GM23248 (cell line): ENCODE measurements around the gene NDC80. TPM values are rescaled to one million over a fixed set of nuclear protein-coding genes. Genes with fewer than 3 reads are reported as not detected.

ENCODE experiments used
- DNase-seq: peaks from one replicate; pipeline ENCODE4 v3.0.0-alpha.2; 2015
- H2AFZ ChIP-seq: fragments of 200-600 bp; sonication (generic); 2 replicates; pipeline ENCODE4 v1.6.1; 2016; ENCODE audit warnings: antibody characterized with exemption
- H3F3A ChIP-seq: fragments of 200-600 bp; sonication (generic); 2 replicates; pipeline ENCODE4 v1.6.1; 2016; ENCODE audit warnings: mild to moderate bottlenecking, antibody characterized with exemption, mixed run types; ENCODE audit not compliant: insufficient read depth
- H3K27ac ChIP-seq: fragments of 200-600 bp; sonication (generic); 2 replicates; pipeline ENCODE4 v1.5.1; 2016; ENCODE audit warnings: mild to moderate bottlenecking
- H3K27me3 ChIP-seq: fragments of 200-600 bp; sonication (generic); replicated peaks from 2 replicates; pipeline ENCODE4 v1.6.1; 2016; ENCODE audit warnings: mild to moderate bottlenecking; ENCODE audit not compliant: insufficient read depth
- H3K36me3 ChIP-seq: fragments of 200-600 bp; sonication (generic); 2 replicates; pipeline ENCODE4 v1.6.1; 2016; ENCODE audit warnings: low read depth, mild to moderate bottlenecking
- H3K4me1 ChIP-seq: fragments of 200-600 bp; sonication (generic); 2 replicates; pipeline ENCODE4 v1.6.1; 2016; ENCODE audit warnings: mild to moderate bottlenecking; ENCODE audit not compliant: insufficient read depth
- H3K4me2 ChIP-seq: fragments of 200-600 bp; sonication (generic); one replicate; pipeline ENCODE4 v1.6.1; 2016; ENCODE audit warnings: mild to moderate bottlenecking; ENCODE audit not compliant: unreplicated experiment
- H3K4me3 ChIP-seq: fragments of 200-600 bp; sonication (generic); 2 replicates; pipeline ENCODE4 v1.5.1; 2016; ENCODE audit warnings: mild to moderate bottlenecking
- H3K79me2 ChIP-seq: fragments of 200-600 bp; sonication (generic); 2 replicates; pipeline ENCODE4 v1.6.1; 2016; ENCODE audit warnings: mild to moderate bottlenecking; ENCODE audit not compliant: insufficient read depth
- H3K9ac ChIP-seq: fragments of 200-600 bp; sonication (generic); 2 replicates; pipeline ENCODE4 v1.6.1; 2016; ENCODE audit warnings: mild to moderate bottlenecking
- H3K9me2 ChIP-seq: fragments of 200-600 bp; sonication (generic); 2 replicates; pipeline ENCODE4 v1.6.1; 2016; ENCODE audit warnings: mixed run types, mild to moderate bottlenecking, moderate library complexity; ENCODE audit not compliant: insufficient read depth
- H3K9me3 ChIP-seq: fragments of 200-600 bp; sonication (generic); one replicate; pipeline ENCODE4 v1.6.1; 2017; ENCODE audit warnings: low read depth
- H4K20me1 ChIP-seq: fragments of 200-600 bp; sonication (generic); 2 replicates; pipeline ENCODE4 v1.6.0; 2016; ENCODE audit not compliant: insufficient read depth
- EZH2 ChIP-seq: fragments of 200-600 bp; sonication (generic); IDR thresholded peaks from 2 replicates; pipeline ENCODE4 v1.6.1; 2018; ENCODE audit warnings: antibody characterized with exemption, mild to moderate bottlenecking; ENCODE audit not compliant: insufficient read depth, poor library complexity, severe bottlenecking
- EZH2phosphoT487 ChIP-seq: fragments of 200-600 bp; sonication (generic); IDR thresholded peaks from 2 replicates; pipeline ENCODE4 v1.6.1; 2018; ENCODE audit warnings: antibody characterized with exemption, moderate library complexity, mild to moderate bottlenecking, low read depth; ENCODE audit not compliant: insufficient read depth
- WGBS, 2 experiments: methylation state at CpG; one replicate each; pipeline ENCODE4 v1.1.6; 2015 to 2017; ENCODE audit warnings: low lambda C conversion rate in 2 of 2, low coverage in 1 of 2; ENCODE audit errors: missing lambda C conversion rate in 2 of 2; 5-methylcytosine and 5-hydroxymethylcytosine counted together
- in situ Hi-C: fragments of 300-500 bp; cut with MboI; formaldehyde crosslinking; loops from 2 replicates; pipeline ENCODE4 v1.15.0; 2020
- polyA plus RNA-seq: library from polyadenylated mRNA; unstranded; fragments of >200 nt; fragmentation: Nextera tagmentation; extraction: Ambion mirVana; gene quantifications from 2 replicates; pipeline ENCODE4 v1.2.1, GENCODE V29; 2016
- total RNA-seq: library from RNA; depleted of rRNA; stranded (reverse); fragments of >200 nt; shearing (Covaris generic); gene quantifications from 2 replicates; pipeline ENCODE4 v1.2.3, GENCODE V29; 2014

The NDC80 gene
- total and polyA plus RNA-seq, 2 experiments from 2014 or later = 10.9 to 16.0 TPM

- Histone ChIP-seq H3K9me2 (no peaks in the 10 kb centered on the region), H3K27me3 (no peaks in the 10 kb centered on the region), H3K4me1 (no peaks in the 10 kb centered on the region), H3K9me3 (no peaks in the 10 kb centered on the region), H3K4me2 (no peak overlapping the region), H3K4me3 (no peak overlapping the region), H2AFZ (no peak overlapping the region), H3K9ac (no peak overlapping the region), H3K79me2 (no peaks in the 10 kb centered on the region), H3K27ac (no peak overlapping the region), H3F3A (no peaks in the 10 kb centered on the region), H3K36me3 (no peaks in the 10 kb centered on the region; the same call in 1 of the 2 replicates), H4K20me1 (no peaks in the 10 kb centered on the region)
- peak; percentile 73 for DNase-seq
- in situ Hi-C loops = loop anchor here (10.0 to 25.0 kb wide), 3 partner anchors 443 to 1685 kb away; no protein-coding TSS in a partner anchor
- 42 to 46% methylated on average over 4 of the region's 4 CpGs for WGBS, 2 experiments
- TF ChIP-seq EZH2 (no peak), EZH2phosphoT487 (no peak)
Observed at GRCh38 chr18:2547477-2548087, 23.8 kb upstream of the NDC80 start.

DNA sequence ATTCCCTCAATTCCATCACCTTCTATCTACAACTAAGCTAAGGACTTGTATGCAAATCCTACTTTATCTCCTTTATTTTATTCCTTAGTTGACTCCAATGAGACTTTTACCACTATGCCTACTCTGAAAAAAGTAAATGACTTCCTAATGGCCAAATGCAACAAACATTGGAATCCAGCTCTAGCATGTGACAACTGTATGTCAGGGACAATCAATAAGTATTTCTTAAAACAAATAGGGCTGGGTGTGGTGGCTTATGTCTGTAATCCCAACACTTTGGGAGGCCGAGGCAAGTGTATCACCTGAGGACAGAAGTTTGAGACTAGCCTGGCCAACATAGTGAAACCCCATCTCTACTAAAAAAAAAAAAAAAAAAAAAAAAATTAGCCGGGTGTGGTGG is 21.9 kb upstream of the NDC80 start:
- no peak for TF ChIP-seq EZH2phosphoT487
- TF ChIP-seq EZH2 = no peak

DNA sequence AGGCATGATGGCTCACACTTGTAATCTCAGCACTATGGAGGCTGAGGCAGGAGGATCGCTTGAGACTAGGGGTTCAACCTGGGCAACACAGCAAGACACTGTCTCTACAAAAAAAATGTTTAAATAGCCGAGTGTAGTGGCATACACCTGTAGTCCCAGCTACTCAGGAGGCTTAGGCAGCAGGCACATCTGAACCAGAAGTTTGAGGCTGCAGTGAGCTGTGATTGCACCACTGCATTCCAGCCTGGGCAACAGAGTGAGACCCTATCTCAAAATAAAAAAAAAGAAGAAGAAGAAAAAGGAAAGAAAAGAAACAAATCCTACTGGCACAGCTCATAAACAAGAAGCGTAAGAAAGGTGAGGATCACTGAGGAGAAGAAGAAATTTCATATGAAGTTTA is 19.9 kb upstream of the NDC80 start:
- 79 to 82% methylated on average over 3 of the region's 3 CpGs for WGBS, 2 experiments
- Histone ChIP-seq H3K4me2 (no peak overlapping the region), H3K27ac (no peak overlapping the region), H3K9me3 (no peaks in the 10 kb centered on the region), H3K79me2 (no peaks in the 10 kb centered on the region), H3K36me3 (no peaks in the 10 kb centered on the region; the same call in 1 of the 2 replicates), H3K9me2 (no peaks in the 10 kb centered on the region), H3K4me1 (no peaks in the 10 kb centered on the region), H4K20me1 (no peaks in the 10 kb centered on the region), H2AFZ (no peak overlapping the region), H3F3A (no peaks in the 10 kb centered on the region), H3K27me3 (no peaks in the 10 kb centered on the region), H3K9ac (no peak overlapping the region), H3K4me3 (no peak overlapping the region)
- no peak for TF ChIP-seq EZH2phosphoT487
- no peak for TF ChIP-seq EZH2
- in situ Hi-C loops = no loop called here
- DNase-seq = no peak

More for the DNA sequence above, 21.9 kb upstream of the NDC80 start:
- Histone ChIP-seq H3F3A (no peaks in the 10 kb centered on the region), H3K4me1 (no peaks in the 10 kb centered on the region), H3K36me3 (no peaks in the 10 kb centered on the region; the same call in 1 of the 2 replicates), H3K9me3 (no peaks in the 10 kb centered on the region), H2AFZ (no peak overlapping the region), H3K4me3 (no peak overlapping the region), H3K9me2 (no peaks in the 10 kb centered on the region), H3K27me3 (no peaks in the 10 kb centered on the region), H3K4me2 (no peak overlapping the region), H3K79me2 (no peaks in the 10 kb centered on the region), H3K27ac (no peak overlapping the region), H4K20me1 (no peaks in the 10 kb centered on the region), H3K9ac (no peak overlapping the region)
- 83 to 94% methylated on average over 2 of the region's 2 CpGs for WGBS, 2 experiments
- DNase-seq = no peak
- in situ Hi-C loops = loop anchor here (10.0 to 25.0 kb wide), 3 partner anchors 445 to 1687 kb away; no protein-coding TSS in a partner anchor

DNA sequence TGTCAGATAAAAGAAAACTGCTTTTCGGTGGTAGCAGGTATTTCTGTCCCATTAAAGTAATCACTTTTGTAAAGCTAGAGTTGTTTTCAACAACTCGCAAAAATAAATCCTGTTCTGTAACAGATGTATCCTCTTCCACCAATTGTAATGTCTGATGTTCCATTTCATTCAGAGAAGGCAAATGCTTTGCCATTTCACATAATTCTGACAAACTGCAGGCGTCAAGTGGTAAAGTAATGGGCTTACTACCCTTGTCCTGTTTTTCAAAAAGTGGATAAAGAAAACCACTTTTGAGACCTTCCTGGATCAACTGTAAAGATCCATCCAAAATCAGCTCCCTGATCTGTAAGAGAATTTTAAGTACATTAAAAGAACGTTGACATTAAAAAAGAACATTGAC is 16.7 kb upstream of the NDC80 start:
- Histone ChIP-seq H3K36me3 (no peaks in the 10 kb centered on the region; the same call in 1 of the 2 replicates), H3K27ac (no peak overlapping the region), H3K27me3 (no peaks in the 10 kb centered on the region), H3K9me2 (no peaks in the 10 kb centered on the region), H3K9me3 (no peaks in the 10 kb centered on the region), H3K4me2 (no peak overlapping the region), H4K20me1 (no peaks in the 10 kb centered on the region), H3K9ac (no peak overlapping the region), H3K79me2 (no peaks in the 10 kb centered on the region), H3K4me3 (no peak overlapping the region), H3F3A (no peaks in the 10 kb centered on the region), H3K4me1 (no peaks in the 10 kb centered on the region), H2AFZ (no peak overlapping the region)
- TF ChIP-seq EZH2 = no peak
- WGBS, 2 experiments = 87 to 88% methylated on average over 4 of the region's 4 CpGs
- in situ Hi-C loops = no loop called here
- no peak for DNase-seq

- no peaks in the 10 kb centered on the region for H3K4me1 ChIP-seq
- no peak overlapping the region for H3K4me3 ChIP-seq
- TF ChIP-seq EZH2 (no peak), EZH2phosphoT487 (no peak)
- no peaks in the 10 kb centered on the region for H4K20me1 ChIP-seq
- in situ Hi-C loops = no loop called here
- H3K27me3 ChIP-seq = no peaks in the 10 kb centered on the region
- no peak overlapping the region for H3K9ac ChIP-seq
- no peaks in the 10 kb centered on the region for H3K9me3 ChIP-seq
- WGBS, 2 experiments = 73 to 80% methylated on average over 4 of the region's 4 CpGs
- no peaks in the 10 kb centered on the region for H3K79me2 ChIP-seq
- no peaks in the 10 kb centered on the region for H3K9me2 ChIP-seq
- no peak for DNase-seq
- H3F3A ChIP-seq = no peaks in the 10 kb centered on the region
- H2AFZ ChIP-seq = no peak overlapping the region
- no peak overlapping the region for H3K27ac ChIP-seq
- no peak overlapping the region for H3K4me2 ChIP-seq
- H3K36me3 ChIP-seq = no peaks in the 10 kb centered on the region; the same call in 1 of the 2 replicates
Observed at GRCh38 chr18:2555895-2556294, 15.5 kb upstream of the NDC80 start.
